Neural progenitor cell (in vitro differentiated cells): ENCODE measurements around the gene PDE6D. TPM values are rescaled to one million over a fixed set of nuclear protein-coding genes. Genes with fewer than 3 reads are reported as not detected.

Experiments
- DNase-seq: peaks from one replicate; pipeline ENCODE4 v3.0.0-alpha.2; 2016; ENCODE audit warnings: low spot score
- H2AFZ ChIP-seq: fragments of 200-600 bp; sonication (generic); replicated peaks from 2 replicates; pipeline ENCODE4 v1.6.1; 2016; ENCODE audit warnings: antibody characterized with exemption
- H3F3A ChIP-seq: fragments of 200-600 bp; sonication (generic); 2 replicates; pipeline ENCODE4 v1.6.1; 2016; ENCODE audit warnings: antibody characterized with exemption, low read depth
- H3K27ac ChIP-seq: fragments of 200-600 bp; sonication (generic); 2 replicates; pipeline ENCODE4 v1.5.1; 2016; ENCODE audit warnings: mild to moderate bottlenecking
- H3K27me3 ChIP-seq: fragments of 200-600 bp; sonication (generic); 2 replicates; pipeline ENCODE4 v1.6.1; 2016; ENCODE audit warnings: mild to moderate bottlenecking, moderate library complexity
- H3K36me3 ChIP-seq: fragments of 200-600 bp; sonication (generic); 2 replicates; pipeline ENCODE4 v1.5.1; 2016
- H3K4me1 ChIP-seq: fragments of 200-600 bp; sonication (generic); 2 replicates; pipeline ENCODE4 v1.6.1; 2016; ENCODE audit warnings: mixed run types
- H3K4me2 ChIP-seq: fragments of 200-600 bp; sonication (generic); 2 replicates; pipeline ENCODE4 v1.6.1; 2016
- H3K4me3 ChIP-seq: fragments of 200-600 bp; sonication (generic); 2 replicates; pipeline ENCODE4 v1.5.1; 2016
- H3K79me2 ChIP-seq: fragments of 200-600 bp; sonication (generic); 2 replicates; pipeline ENCODE4 v1.6.1; 2016; ENCODE audit warnings: low read depth
- H3K9ac ChIP-seq: fragments of 200-600 bp; sonication (generic); 2 replicates; pipeline ENCODE4 v1.6.1; 2016
- H3K9me3 ChIP-seq: fragments of 200-600 bp; sonication (generic); 2 replicates; pipeline ENCODE4 v1.5.1; 2016; ENCODE audit warnings: low read depth
- H4K20me1 ChIP-seq: fragments of 200-600 bp; sonication (generic); 2 replicates; pipeline ENCODE4 v1.6.1; 2016; ENCODE audit warnings: low read depth
- H3K27ac Mint-ChIP-seq: 3 replicates; pipeline ENCODE4 v1.8.0; 2021; ENCODE audit warnings: mixed read lengths
- H3K27me3 Mint-ChIP-seq: 2 replicates; pipeline ENCODE4 v1.8.0; 2022; ENCODE audit warnings: low read depth, mild to moderate bottlenecking, inconsistent platforms, moderate library complexity, mixed read lengths; ENCODE audit not compliant: insufficient read depth
- H3K36me3 Mint-ChIP-seq: 3 replicates; pipeline ENCODE4 v1.8.0; 2021; ENCODE audit warnings: mixed read lengths
- H3K4me1 Mint-ChIP-seq: 3 replicates; pipeline ENCODE4 v1.8.0; 2021; ENCODE audit warnings: mixed read lengths
- H3K4me3 Mint-ChIP-seq: 3 replicates; pipeline ENCODE4 v1.8.0; 2021; ENCODE audit warnings: mild to moderate bottlenecking, moderate library complexity, mixed read lengths
- H3K9me3 Mint-ChIP-seq: 3 replicates; pipeline ENCODE4 v1.8.0; 2020; ENCODE audit warnings: mixed read lengths
- CTCF ChIP-seq: fragments of 200-600 bp; sonication (generic); IDR thresholded peaks from 2 replicates; pipeline ENCODE4 v1.5.1; 2017; ENCODE audit warnings: antibody characterized with exemption, mild to moderate bottlenecking
- EZH2 ChIP-seq: fragments of 200-600 bp; sonication (generic); IDR thresholded peaks from 2 replicates; pipeline ENCODE4 v1.6.1; 2017; ENCODE audit warnings: antibody characterized with exemption, mild to moderate bottlenecking, moderate library complexity
- EZH2phosphoT487 ChIP-seq: fragments of 200-600 bp; sonication (generic); IDR thresholded peaks from 2 replicates; pipeline ENCODE4 v1.6.1; 2017; ENCODE audit warnings: antibody characterized with exemption
- total RNA-seq: library from RNA; depleted of rRNA; stranded (reverse); fragments of >200 nt; gene quantifications from 2 replicates; pipeline ENCODE4 v1.2.3, GENCODE V29; 2015; ENCODE audit warnings: low replicate concordance

PDE6D gene
- total RNA-seq, 1 donor from 2014 or later = 52.6 TPM

GRCh38 chr2:231688719-231689118, 92.4 kb downstream of the PDE6D start:
- peaks cover 12% of the 10 kb centered on the region for H3F3A ChIP-seq
- H3K27me3 ChIP-seq = no peaks in the 10 kb centered on the region
- Mint-ChIP-seq H3K27me3 (peaks cover 5% of the 10 kb centered on the region), H3K36me3 (no peaks in the 10 kb centered on the region), H3K4me3 (no peak overlapping the region), H3K27ac (no peak overlapping the region), H3K4me1 (peaks cover 43% of the 10 kb centered on the region), H3K9me3 (no peaks in the 10 kb centered on the region)
- no peak overlapping the region for H3K9ac ChIP-seq
- H3K27ac ChIP-seq = no peak overlapping the region
- no peak overlapping the region for H3K4me2 ChIP-seq
- H4K20me1 ChIP-seq = no peaks in the 10 kb centered on the region
- TF ChIP-seq CTCF (no peak), EZH2phosphoT487 (no peak), EZH2 (no peak)
- no peak overlapping the region for H2AFZ ChIP-seq
- DNase-seq = peak; percentile 13
- peaks cover 17% of the 10 kb centered on the region for H3K4me1 ChIP-seq
- H3K36me3 ChIP-seq = no peaks in the 10 kb centered on the region
- H3K79me2 ChIP-seq = peaks cover 7% of the 10 kb centered on the region
- no peaks in the 10 kb centered on the region for H3K9me3 ChIP-seq
- H3K4me3 ChIP-seq = no peak overlapping the region

DNA sequence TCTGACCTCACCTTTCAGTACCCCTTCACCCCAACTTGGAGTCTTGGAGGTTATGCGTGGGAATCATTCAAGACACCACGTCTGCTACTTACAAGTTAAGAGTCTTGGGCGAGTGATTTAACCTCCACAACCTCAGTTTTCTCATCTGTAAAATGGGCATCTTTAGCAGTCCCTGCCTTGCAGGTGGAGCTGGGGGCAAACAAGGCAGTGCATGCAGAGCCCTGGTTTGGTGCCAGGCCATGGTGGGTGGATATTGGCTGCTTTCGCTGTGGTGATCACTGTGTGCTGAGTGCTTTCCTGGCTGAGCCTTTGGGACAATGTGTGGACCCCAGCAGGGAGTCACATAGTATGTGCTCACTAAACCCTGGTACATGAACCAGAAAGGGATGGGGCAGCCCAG, 93.1 kb downstream of the PDE6D start:
- Histone ChIP-seq H3K4me1 (peaks cover 17% of the 10 kb centered on the region), H3K4me2 (peak overlapping the region; percentile 78), H3K9ac (no peak overlapping the region)

GRCh38 chr2:231687133-231687852, 93.8 kb downstream of the PDE6D start:
- Mint-ChIP-seq H3K27ac (peak overlapping the region; percentile 87), H3K4me1 (peaks cover 44% of the 10 kb centered on the region), H3K27me3 (peaks cover 10% of the 10 kb centered on the region), H3K9me3 (no peaks in the 10 kb centered on the region), H3K4me3 (peak overlapping the region; percentile 70), H3K36me3 (no peaks in the 10 kb centered on the region)
- TF ChIP-seq CTCF (peak; percentile 79), EZH2 (no peak), EZH2phosphoT487 (no peak)
- Histone ChIP-seq H3K36me3 (no peaks in the 10 kb centered on the region), H3K79me2 (peaks cover 7% of the 10 kb centered on the region), H3F3A (peaks cover 22% of the 10 kb centered on the region), H4K20me1 (no peaks in the 10 kb centered on the region), H3K9me3 (no peaks in the 10 kb centered on the region), H3K9ac (no peak overlapping the region), H3K27ac (no peak overlapping the region), H3K27me3 (no peaks in the 10 kb centered on the region), H3K4me1 (peaks cover 23% of the 10 kb centered on the region), H3K4me2 (peak overlapping the region; percentile 78), H2AFZ (peak overlapping the region; percentile 68), H3K4me3 (peak overlapping the region; percentile 40)
- peak; percentile 93 for DNase-seq

More for the DNA sequence above, 93.1 kb downstream of the PDE6D start:
- no peaks in the 10 kb centered on the region for H3K36me3 ChIP-seq
- H3K79me2 ChIP-seq = peaks cover 7% of the 10 kb centered on the region
- H3K36me3 Mint-ChIP-seq = no peaks in the 10 kb centered on the region
- H3K4me1 Mint-ChIP-seq = peaks cover 39% of the 10 kb centered on the region
- H3K4me3 ChIP-seq = peak overlapping the region; percentile 40
- peaks cover 6% of the 10 kb centered on the region for H3K27me3 Mint-ChIP-seq
- no peak for DNase-seq
- peak overlapping the region; percentile 70 for H3K4me3 Mint-ChIP-seq
- H3K9me3 Mint-ChIP-seq = no peaks in the 10 kb centered on the region
- peaks cover 16% of the 10 kb centered on the region for H3F3A ChIP-seq
- no peaks in the 10 kb centered on the region for H4K20me1 ChIP-seq
- no peaks in the 10 kb centered on the region for H3K27me3 ChIP-seq
- H3K27ac ChIP-seq = no peak overlapping the region
- H2AFZ ChIP-seq = no peak overlapping the region
- TF ChIP-seq CTCF (no peak), EZH2phosphoT487 (no peak), EZH2 (no peak)
- H3K9me3 ChIP-seq = no peaks in the 10 kb centered on the region
- H3K27ac Mint-ChIP-seq = peak overlapping the region; percentile 87
